HepG2 (cell line): Measurements from ENCODE around the gene UXS1. TPM values are rescaled to one million over a fixed set of nuclear protein-coding genes. Genes with fewer than 3 reads are reported as not detected.

ENCODE experiments used
- CBX5 ChIP-seq: sonication (generic); formaldehyde crosslinking; IDR thresholded peaks from 2 replicates; pipeline ENCODE4 v1.4.0; 2020; ENCODE audit warnings: missing genetic modification reagents, borderline replicate concordance
- KDM5A ChIP-seq: fragments of 200-600 bp; sonication (generic); IDR thresholded peaks from 2 replicates; pipeline ENCODE4 v1.7.0; 2018; ENCODE audit warnings: antibody characterized with exemption, mild to moderate bottlenecking, low read length, borderline replicate concordance
- MAZ ChIP-seq, 2 experiments: sonication (generic) in 1 of 2; formaldehyde crosslinking in 1 of 2; IDR thresholded peaks; 2 replicates each; pipeline versions ENCODE4 v1.5.0 to v1.6.1; 2012 to 2020; ENCODE audit warnings: low read depth in 2 of 2, mild to moderate bottlenecking in 2 of 2, borderline replicate concordance in 1 of 2, improper control_type of control experiment in 1 of 2, low read length in 1 of 2, missing genetic modification reagents in 1 of 2, moderate library complexity in 1 of 2
- NFE2L2 ChIP-seq: fragments of 150-350 bp; IDR thresholded peaks from 2 replicates; pipeline ENCODE4 v1.6.1; 2014; ENCODE audit warnings: low read length
- RBFOX2 ChIP-seq: fragments of 200-400 bp; formaldehyde crosslinking; IDR thresholded peaks from 2 replicates; pipeline ENCODE4 v1.6.1; 2017; ENCODE audit warnings: low read depth, mild to moderate bottlenecking, low read length
- SMARCC2 ChIP-seq: fragments of 450-650 bp; IDR thresholded peaks from 2 replicates; pipeline ENCODE4 v1.6.1; 2017; ENCODE audit warnings: antibody characterized with exemption, mild to moderate bottlenecking
- TCF12 ChIP-seq, 2 experiments: fragments of 450-650 bp in 1 of 2; sonication (generic) in 1 of 2; formaldehyde crosslinking in 1 of 2; IDR thresholded peaks; 2 replicates each; pipeline versions ENCODE4 v1.6.1 to v1.8.0; 2017 to 2022; ENCODE audit warnings: antibody characterized with exemption in 1 of 2, mild to moderate bottlenecking in 1 of 2, missing genetic modification reagents in 1 of 2, moderate library complexity in 1 of 2
- U2AF2 ChIP-seq: fragments of 200-400 bp; formaldehyde crosslinking; IDR thresholded peaks from 2 replicates; pipeline ENCODE4 v1.6.1; 2017; ENCODE audit warnings: low read depth, mild to moderate bottlenecking, low read length
- YEATS2 ChIP-seq: sonication (generic); formaldehyde crosslinking; IDR thresholded peaks from 2 replicates; pipeline ENCODE4 v1.4.0; 2020; ENCODE audit warnings: missing genetic modification reagents, borderline replicate concordance
- ZFY ChIP-seq: sonication (generic); formaldehyde crosslinking; IDR thresholded peaks from 2 replicates; pipeline ENCODE4 v1.4.0; 2020; ENCODE audit warnings: missing genetic modification reagents
- ZNF235 ChIP-seq: sonication (generic); formaldehyde crosslinking; IDR thresholded peaks from 2 replicates; pipeline ENCODE4 v1.8.1; 2023; ENCODE audit warnings: mild to moderate bottlenecking, missing genetic modification reagents, borderline replicate concordance
- ZNF256 ChIP-seq: sonication (generic); formaldehyde crosslinking; conservative IDR thresholded peaks from 2 replicates; pipeline ENCODE4 v1.4.0; 2020; ENCODE audit warnings: missing genetic modification reagents
- ZNF264 ChIP-seq: sonication (generic); formaldehyde crosslinking; IDR thresholded peaks from 2 replicates; pipeline ENCODE4 v1.4.0; 2020; ENCODE audit warnings: missing genetic modification reagents
- ZNF337 ChIP-seq: sonication (generic); formaldehyde crosslinking; IDR thresholded peaks from 2 replicates; pipeline ENCODE4 v1.5.1; 2020; ENCODE audit warnings: missing genetic modification reagents, low read depth, mild to moderate bottlenecking, borderline replicate concordance
- ZNF34 ChIP-seq: sonication (generic); formaldehyde crosslinking; IDR thresholded peaks from 2 replicates; pipeline ENCODE4 v1.4.0; 2020; ENCODE audit warnings: mild to moderate bottlenecking, missing genetic modification reagents, borderline replicate concordance
- ZNF383 ChIP-seq: sonication (generic); formaldehyde crosslinking; IDR thresholded peaks from 2 replicates; pipeline ENCODE4 v1.4.0; 2020; ENCODE audit warnings: missing genetic modification reagents, mild to moderate bottlenecking, borderline replicate concordance
- ZNF510 ChIP-seq: sonication (generic); formaldehyde crosslinking; IDR thresholded peaks from 2 replicates; pipeline ENCODE4 v1.4.0; 2020; ENCODE audit warnings: low read depth, mild to moderate bottlenecking, missing genetic modification reagents
- ZNF558 ChIP-seq: sonication (generic); formaldehyde crosslinking; IDR thresholded peaks from 2 replicates; pipeline ENCODE4 v1.9.0; 2022; ENCODE audit warnings: mild to moderate bottlenecking, missing genetic modification reagents, borderline replicate concordance
- ZNF652 ChIP-seq: IDR thresholded peaks from 2 replicates; pipeline ENCODE4 v1.6.1; 2016; ENCODE audit warnings: low read depth, borderline replicate concordance
- polyA plus RNA-seq, 8 experiments: library from polyadenylated mRNA; depleted of rRNA in 3 of 8; stranded (reverse) in 7 of 8; unstranded in 1 of 8; fragments of >200 nt; fragmentation: Illumina TruSeq in 4 of 8; extraction: Trizol in 4 of 8; gene quantifications; 2 replicates each; pipeline versions ENCODE4 v1.2.1 to v1.2.3, GENCODE V29; 2011 to 2016; ENCODE audit warnings: low read depth in 4 of 8, missing spikeins in 1 of 8, mixed read lengths in 1 of 8; ENCODE audit not compliant: insufficient read depth in 1 of 8
- total RNA-seq, 5 experiments: library from RNA; depleted of rRNA; stranded (reverse); fragments of >200 nt; fragmentation: Illumina TruSeq; extraction: Trizol; gene quantifications; 2 replicates each; pipeline ENCODE4 v1.2.3, GENCODE V29; 2016; ENCODE audit warnings: low read depth in 1 of 5
- TF ChIP-seq, protein P1 (sequence below): sonication (generic); formaldehyde crosslinking; IDR thresholded peaks from 2 replicates; pipeline ENCODE4 v1.5.1; 2020; ENCODE audit warnings: mild to moderate bottlenecking, missing genetic modification reagents
- TF ChIP-seq, protein P2 (sequence below): sonication (generic); formaldehyde crosslinking; IDR thresholded peaks from 2 replicates; pipeline ENCODE4 v1.4.0; 2020; ENCODE audit warnings: missing genetic modification reagents
- TF ChIP-seq, protein P3 (sequence below): IDR thresholded peaks from 2 replicates; pipeline ENCODE4 v1.6.1; 2016
- TF ChIP-seq, protein P4 (sequence below): sonication (generic); formaldehyde crosslinking; IDR thresholded peaks from 2 replicates; pipeline ENCODE4 v1.4.0; 2020; ENCODE audit warnings: missing genetic modification reagents
- TF ChIP-seq, protein P5 (sequence below): IDR thresholded peaks from 2 replicates; pipeline ENCODE4 v1.6.1; 2016; ENCODE audit warnings: missing biosample characterization, missing genetic modification reagents, low read depth

Gene UXS1
- total and polyA plus RNA-seq, 2 of the 13 experiments (the other 11 are each of a cell fraction or from before 2014, with no cell fraction given) = 53.3 to 110 TPM

DNA sequence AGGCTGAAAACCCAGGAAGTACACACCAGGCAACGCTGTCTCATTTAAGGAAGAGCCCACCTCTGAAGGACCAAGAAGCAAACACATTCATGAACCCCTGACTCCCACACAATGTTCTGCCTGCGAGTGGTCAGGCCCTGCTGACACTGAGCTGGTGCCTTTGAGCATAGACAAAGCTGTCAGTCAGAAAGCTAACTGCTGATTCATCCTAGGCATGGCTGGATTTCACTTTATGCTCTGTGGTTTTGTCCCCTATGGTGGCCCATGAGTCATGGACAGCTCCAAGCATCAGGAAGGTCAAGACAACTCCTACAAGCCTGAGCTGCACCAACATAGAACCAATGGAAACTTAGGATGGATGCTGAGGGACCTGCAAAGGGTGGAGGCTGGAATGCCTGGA lies 78.9 kb downstream of the UXS1 start (continued):
- TF ChIP-seq, protein P1, sequence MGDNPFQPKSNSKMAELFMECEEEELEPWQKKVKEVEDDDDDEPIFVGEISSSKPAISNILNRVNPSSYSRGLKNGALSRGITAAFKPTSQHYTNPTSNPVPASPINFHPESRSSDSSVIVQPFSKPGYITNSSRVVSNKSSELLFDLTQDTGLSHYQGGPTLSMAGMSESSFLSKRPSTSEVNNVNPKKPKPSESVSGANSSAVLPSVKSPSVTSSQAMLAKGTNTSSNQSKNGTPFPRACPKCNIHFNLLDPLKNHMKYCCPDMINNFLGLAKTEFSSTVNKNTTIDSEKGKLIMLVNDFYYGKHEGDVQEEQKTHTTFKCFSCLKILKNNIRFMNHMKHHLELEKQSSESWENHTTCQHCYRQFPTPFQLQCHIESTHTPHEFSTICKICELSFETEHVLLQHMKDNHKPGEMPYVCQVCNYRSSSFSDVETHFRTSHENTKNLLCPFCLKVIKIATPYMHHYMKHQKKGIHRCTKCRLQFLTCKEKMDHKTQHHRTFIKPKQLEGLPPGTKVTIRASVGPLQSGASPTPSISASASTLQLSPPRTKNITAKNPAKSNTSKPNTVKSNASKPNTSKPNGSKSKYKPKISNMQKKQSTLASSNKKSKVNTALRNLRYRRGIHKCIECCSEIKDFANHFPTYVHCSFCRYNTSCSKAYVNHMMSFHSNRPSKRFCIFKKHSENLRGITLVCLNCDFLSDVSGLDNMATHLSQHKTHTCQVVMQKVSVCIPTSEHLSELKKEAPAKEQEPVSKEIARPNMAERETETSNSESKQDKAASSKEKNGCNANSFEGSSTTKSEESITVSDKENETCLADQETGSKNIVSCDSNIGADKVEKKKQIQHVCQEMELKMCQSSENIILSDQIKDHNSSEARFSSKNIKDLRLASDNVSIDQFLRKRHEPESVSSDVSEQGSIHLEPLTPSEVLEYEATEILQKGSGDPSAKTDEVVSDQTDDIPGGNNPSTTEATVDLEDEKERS (CRISPR knock-in tag) = 0 out of 2 replicates have a peak, but pooled peaks have one; percentile 52
- TF ChIP-seq ZNF235 (no peak), KDM5A (no peak), RBFOX2 (no peak), YEATS2 (CRISPR knock-in tag) (peak; percentile 73; the same call in 1 of the 2 replicates), ZNF264 (no peak), CBX5 (peak; percentile 83; the same call in 1 of the 2 replicates), U2AF2 (no peak), MAZ (IDR thresholded peaks at IDR 0.05; ENCODE audit: borderline replicate concordance, low read depth, low read length) (no peak), MAZ (CRISPR knock-in tag; IDR thresholded peaks at IDR 0.05; ENCODE audit: low read depth) (no peak), ZNF510 (CRISPR knock-in tag) (no peak), ZFY (CRISPR knock-in tag) (no peak), ZNF383 (CRISPR knock-in tag) (no peak), ZNF558 (no peak), NFE2L2 (peak; percentile 90), ZNF34 (CRISPR knock-in tag) (no peak), TCF12 (IDR thresholded peaks at IDR 0.05) (no peak), TCF12 (CRISPR knock-in tag; IDR thresholded peaks at IDR 0.05) (no peak), ZNF652 (CRISPR knock-in tag) (no peak), ZNF337 (no peak), SMARCC2 (no peak), ZNF256 (no peak)
- TF ChIP-seq, protein P2, sequence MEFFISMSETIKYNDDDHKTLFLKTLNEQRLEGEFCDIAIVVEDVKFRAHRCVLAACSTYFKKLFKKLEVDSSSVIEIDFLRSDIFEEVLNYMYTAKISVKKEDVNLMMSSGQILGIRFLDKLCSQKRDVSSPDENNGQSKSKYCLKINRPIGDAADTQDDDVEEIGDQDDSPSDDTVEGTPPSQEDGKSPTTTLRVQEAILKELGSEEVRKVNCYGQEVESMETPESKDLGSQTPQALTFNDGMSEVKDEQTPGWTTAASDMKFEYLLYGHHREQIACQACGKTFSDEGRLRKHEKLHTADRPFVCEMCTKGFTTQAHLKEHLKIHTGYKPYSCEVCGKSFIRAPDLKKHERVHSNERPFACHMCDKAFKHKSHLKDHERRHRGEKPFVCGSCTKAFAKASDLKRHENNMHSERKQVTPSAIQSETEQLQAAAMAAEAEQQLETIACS (CRISPR knock-in tag) = no peak
- TF ChIP-seq, protein P3, sequence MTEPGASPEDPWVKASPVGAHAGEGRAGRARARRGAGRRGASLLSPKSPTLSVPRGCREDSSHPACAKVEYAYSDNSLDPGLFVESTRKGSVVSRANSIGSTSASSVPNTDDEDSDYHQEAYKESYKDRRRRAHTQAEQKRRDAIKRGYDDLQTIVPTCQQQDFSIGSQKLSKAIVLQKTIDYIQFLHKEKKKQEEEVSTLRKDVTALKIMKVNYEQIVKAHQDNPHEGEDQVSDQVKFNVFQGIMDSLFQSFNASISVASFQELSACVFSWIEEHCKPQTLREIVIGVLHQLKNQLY (CRISPR knock-in tag) = no peak
- TF ChIP-seq, protein P4, sequence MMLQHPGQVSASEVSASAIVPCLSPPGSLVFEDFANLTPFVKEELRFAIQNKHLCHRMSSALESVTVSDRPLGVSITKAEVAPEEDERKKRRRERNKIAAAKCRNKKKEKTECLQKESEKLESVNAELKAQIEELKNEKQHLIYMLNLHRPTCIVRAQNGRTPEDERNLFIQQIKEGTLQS (CRISPR knock-in tag) = 0 out of 2 replicates have a peak, but pooled peaks have one; percentile 51
- TF ChIP-seq, protein P5, sequence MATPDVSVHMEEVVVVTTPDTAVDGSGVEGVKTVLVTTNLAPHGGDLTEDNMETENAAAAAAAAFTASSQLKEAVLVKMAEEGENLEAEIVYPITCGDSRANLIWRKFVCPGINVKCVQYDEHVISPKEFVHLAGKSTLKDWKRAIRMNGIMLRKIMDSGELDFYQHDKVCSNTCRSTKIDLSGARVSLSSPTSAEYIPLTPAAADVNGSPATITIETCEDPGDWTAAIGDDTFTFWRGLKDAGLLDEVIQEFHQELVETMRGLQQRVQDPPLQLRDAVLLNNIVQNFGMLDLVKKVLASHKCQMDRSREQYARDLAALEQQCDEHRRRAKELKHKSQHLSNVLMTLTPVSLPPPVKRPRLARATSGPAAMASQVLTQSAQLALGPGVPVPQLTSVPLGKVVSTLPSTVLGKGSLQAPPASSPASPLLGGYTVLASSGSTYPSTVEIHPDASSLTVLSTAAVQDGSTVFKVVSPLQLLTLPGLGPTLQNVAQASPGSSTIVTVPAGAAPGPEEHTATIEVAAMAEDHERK (CRISPR knock-in tag) = no peak
